Esophagus muscularis mucosa (tissue), 3 donors: Measurements from ENCODE around the gene TENM3.

Source experiments
- POLR2A ChIP-seq: fragments of 450-650 bp; IDR thresholded peaks from one replicate; pipeline ENCODE4 v1.6.1; 2017; ENCODE audit warnings: antibody characterized with exemption, moderate library complexity, mild to moderate bottlenecking, low read depth
- TF ChIP-seq, protein P1 (sequence below), 3 experiments: fragments of 200-600 bp in 2 of 3; fragments of 450-650 bp in 1 of 3; sonication (generic) in 2 of 3; IDR thresholded peaks; one replicate each; pipeline ENCODE4 v1.5.1; 2017 to 2019; ENCODE audit warnings: antibody characterized with exemption in 3 of 3, mild to moderate bottlenecking in 2 of 3, moderate library complexity in 1 of 3

DNA sequence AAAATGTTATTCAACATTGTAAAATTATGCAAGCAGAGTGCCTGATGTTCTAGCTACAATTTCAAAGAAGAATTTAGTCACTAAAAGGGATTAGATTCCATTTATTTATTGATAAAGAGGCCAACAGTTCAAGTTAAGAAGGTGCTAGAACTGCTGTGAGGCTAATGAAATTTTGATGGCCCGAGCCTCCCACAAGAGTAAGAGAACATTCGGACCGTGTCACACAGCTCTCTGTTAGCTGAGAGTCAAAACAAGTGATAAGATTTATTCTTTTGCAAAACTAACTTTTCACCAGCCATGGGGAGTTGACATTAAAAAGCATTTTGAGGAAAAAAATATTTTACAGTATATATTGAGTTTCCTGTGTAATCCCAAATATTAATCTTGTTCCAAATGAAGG, 106.8 kb downstream of the TENM3 start:
- TF ChIP-seq, protein P1, sequence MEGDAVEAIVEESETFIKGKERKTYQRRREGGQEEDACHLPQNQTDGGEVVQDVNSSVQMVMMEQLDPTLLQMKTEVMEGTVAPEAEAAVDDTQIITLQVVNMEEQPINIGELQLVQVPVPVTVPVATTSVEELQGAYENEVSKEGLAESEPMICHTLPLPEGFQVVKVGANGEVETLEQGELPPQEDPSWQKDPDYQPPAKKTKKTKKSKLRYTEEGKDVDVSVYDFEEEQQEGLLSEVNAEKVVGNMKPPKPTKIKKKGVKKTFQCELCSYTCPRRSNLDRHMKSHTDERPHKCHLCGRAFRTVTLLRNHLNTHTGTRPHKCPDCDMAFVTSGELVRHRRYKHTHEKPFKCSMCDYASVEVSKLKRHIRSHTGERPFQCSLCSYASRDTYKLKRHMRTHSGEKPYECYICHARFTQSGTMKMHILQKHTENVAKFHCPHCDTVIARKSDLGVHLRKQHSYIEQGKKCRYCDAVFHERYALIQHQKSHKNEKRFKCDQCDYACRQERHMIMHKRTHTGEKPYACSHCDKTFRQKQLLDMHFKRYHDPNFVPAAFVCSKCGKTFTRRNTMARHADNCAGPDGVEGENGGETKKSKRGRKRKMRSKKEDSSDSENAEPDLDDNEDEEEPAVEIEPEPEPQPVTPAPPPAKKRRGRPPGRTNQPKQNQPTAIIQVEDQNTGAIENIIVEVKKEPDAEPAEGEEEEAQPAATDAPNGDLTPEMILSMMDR (IDR thresholded peaks at IDR 0.05) = no peak
- TF ChIP-seq POLR2A = no peak
